ENCODE data around the gene DIS3L.
"Not testable (repeated sequence)": the region's sequence is repeated elsewhere in the genome, so short reads cannot be mapped to it uniquely, and the experiment has no call there.

The DIS3L gene

GRCh38 chr15:66293419-66294156, at the start of gene DIS3L:
TSS of gene DIS3L (plus strand) at chr15:66293568. CDS start at chr15:66293597, 29 bp downstream.
- peak; percentile 80 for DNase-seq (ENCODE audit: low spot score)

- not testable (repeated sequence) for DNase-seq (ENCODE audit: low spot score)
These were observed 47.5 kb upstream of the DIS3L start for GRCh38 chr15:66245832-66246231.

GRCh38 chr15:66246937-66247336, 46.4 kb upstream of the DIS3L start:
- DNase-seq (ENCODE audit: low spot score) = no peak

- DNase-seq (ENCODE audit: low spot score) = no peak
These were observed 43.7 kb upstream of the DIS3L start for GRCh38 chr15:66249605-66250174.

- DNase-seq (ENCODE audit: low spot score) = no peak
These were observed 42.1 kb upstream of the DIS3L start for GRCh38 chr15:66251065-66251789.

- peak; percentile 75 for DNase-seq (ENCODE audit: low spot score)
These were observed 41.3 kb upstream of the DIS3L start for GRCh38 chr15:66251790-66252684.

GRCh38 chr15:66252685-66253417, 40.5 kb upstream of the DIS3L start:
- DNase-seq (ENCODE audit: low spot score) = no peak

- peak; percentile 16 for DNase-seq (ENCODE audit: low spot score)
These were observed 39.8 kb upstream of the DIS3L start, which contains the start of gene MEGF11 for GRCh38 chr15:66253418-66254088. TSS of gene MEGF11 (minus strand) at chr15:66253750. CDS start at chr15:66128403, 125,347 bp downstream.

GRCh38 chr15:66254089-66254950, 39.0 kb upstream of the DIS3L start:
- no peak for DNase-seq (ENCODE audit: low spot score)

GRCh38 chr15:66254951-66255676, 38.3 kb upstream of the DIS3L start:
- DNase-seq (ENCODE audit: low spot score) = no peak

GRCh38 chr15:66256692-66257091, 36.7 kb upstream of the DIS3L start:
- no peak for DNase-seq (ENCODE audit: low spot score)

- no peak for DNase-seq (ENCODE audit: low spot score)
These were observed 32.3 kb upstream of the DIS3L start for GRCh38 chr15:66261056-66261455.

GRCh38 chr15:66262837-66263236, 30.5 kb upstream of the DIS3L start:
- DNase-seq (ENCODE audit: low spot score) = not testable (repeated sequence)

GRCh38 chr15:66264859-66265513, 28.4 kb upstream of the DIS3L start:
- no peak for DNase-seq (ENCODE audit: low spot score)

- DNase-seq (ENCODE audit: low spot score) = peak; percentile 86
These were observed 23.9 kb upstream of the DIS3L start for GRCh38 chr15:66269326-66270090.

- no peak for DNase-seq (ENCODE audit: low spot score)
These were observed 22.4 kb upstream of the DIS3L start for GRCh38 chr15:66270932-66271331.

GRCh38 chr15:66275352-66275751, 18.0 kb upstream of the DIS3L start:
- DNase-seq (ENCODE audit: low spot score) = no peak

GRCh38 chr15:66276546-66276945, 16.8 kb upstream of the DIS3L start:
- DNase-seq (ENCODE audit: low spot score) = no peak
